ENCODE measurements around the gene CAPN13.
"Not testable (repeated sequence)": the region's sequence is repeated elsewhere in the genome, so short reads cannot be mapped to it uniquely, and the experiment has no call there.

CAPN13 gene

GRCh38 chr2:30697242-30698103 lies 109.8 kb downstream of the CAPN13 start:
- not testable (repeated sequence) for DNase-seq

DNA sequence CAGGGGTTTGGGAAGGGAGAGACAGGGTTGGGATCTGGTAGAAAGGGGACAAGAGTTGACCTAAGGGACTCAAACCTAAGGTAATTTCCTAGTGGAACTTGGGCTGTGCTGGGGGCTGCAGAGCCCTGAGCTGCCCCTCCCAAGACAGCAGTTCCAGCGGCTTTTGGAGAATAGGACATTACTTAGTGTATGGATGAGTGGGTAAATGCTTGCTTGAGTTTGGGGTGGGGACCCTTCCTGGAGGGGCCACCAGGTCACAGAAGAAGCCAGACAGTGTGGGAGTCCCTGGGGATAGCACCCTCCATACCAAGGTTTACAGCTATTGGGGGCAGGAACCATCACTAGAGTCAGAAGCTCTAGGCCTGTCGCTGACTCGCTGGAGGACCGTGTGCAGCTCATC lies 111.5 kb downstream of the CAPN13 start:
- no peak for DNase-seq

GRCh38 chr2:30694286-30695055 lies 112.8 kb downstream of the CAPN13 start:
- no peak for DNase-seq

GRCh38 chr2:30693821-30694281 lies 113.4 kb downstream of the CAPN13 start:
- DNase-seq, result no peak

GRCh38 chr2:30692829-30693275 lies 114.4 kb downstream of the CAPN13 start:
- DNase-seq, result no peak

DNA sequence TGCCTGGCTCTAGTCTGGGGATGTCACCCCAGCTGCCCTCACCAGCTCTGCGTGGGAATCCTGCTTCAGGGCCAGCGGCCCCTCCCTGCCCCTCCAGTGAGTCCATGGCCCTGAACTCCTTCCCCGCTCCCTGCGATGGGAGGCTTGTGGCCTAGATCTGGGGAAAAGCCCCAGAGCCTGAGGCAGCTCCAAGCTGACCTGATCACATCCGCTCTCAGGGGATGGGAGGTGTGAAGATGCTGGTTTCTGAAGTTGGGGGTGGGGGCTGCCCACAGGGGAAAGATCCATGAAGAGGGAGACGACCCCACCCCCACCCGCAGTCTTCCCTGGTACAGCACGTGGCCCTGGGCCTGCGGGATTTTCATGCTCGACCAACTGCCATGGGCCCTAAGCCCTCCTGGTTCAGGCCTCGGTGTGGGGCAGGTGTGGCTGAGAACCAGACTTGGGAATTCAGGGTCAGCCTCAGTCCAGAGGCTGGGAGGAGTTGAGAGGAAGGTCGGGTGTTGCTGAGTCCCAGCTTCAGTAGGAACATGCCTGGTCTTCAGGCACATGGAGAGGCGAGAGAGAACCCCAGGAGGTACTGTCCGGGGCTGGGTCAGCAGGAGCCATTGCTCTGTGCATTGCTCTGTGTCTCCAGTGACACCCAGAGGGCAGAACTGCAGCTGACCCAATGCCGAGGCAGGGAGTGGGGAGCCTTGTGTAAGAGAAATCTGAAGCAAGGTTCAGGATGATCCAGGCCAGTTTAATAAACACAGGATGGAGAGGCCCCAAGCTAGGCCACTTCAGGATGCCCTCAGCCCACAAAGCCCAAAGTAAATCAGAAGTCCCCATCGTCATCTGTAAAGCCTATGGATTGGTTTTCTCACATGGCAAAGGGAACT lies 115.1 kb downstream of the CAPN13 start:
- DNase-seq, result no peak

GRCh38 chr2:30691091-30691947 lies 115.9 kb downstream of the CAPN13 start:
- no peak for DNase-seq

GRCh38 chr2:30690126-30690561 lies 117.1 kb downstream of the CAPN13 start:
- no peak for DNase-seq

- DNase-seq, result no peak
Measured at GRCh38 chr2:30689496-30690125, 117.6 kb downstream of the CAPN13 start.

GRCh38 chr2:30688956-30689401 lies 118.3 kb downstream of the CAPN13 start:
- DNase-seq, result no peak

- no peak for DNase-seq
Measured at GRCh38 chr2:30686669-30687068, 120.6 kb downstream of the CAPN13 start.

GRCh38 chr2:30686000-30686399 lies 121.2 kb downstream of the CAPN13 start:
- no peak for DNase-seq

GRCh38 chr2:30684996-30685395 lies 122.2 kb downstream of the CAPN13 start:
- no peak for DNase-seq

- no peak for DNase-seq
Measured at GRCh38 chr2:30684516-30684915, 122.7 kb downstream of the CAPN13 start.

- DNase-seq, result no peak
Measured at GRCh38 chr2:30684026-30684425, 123.2 kb downstream of the CAPN13 start.

- no peak for DNase-seq
Measured at GRCh38 chr2:30683236-30683956, 123.8 kb downstream of the CAPN13 start.

DNA sequence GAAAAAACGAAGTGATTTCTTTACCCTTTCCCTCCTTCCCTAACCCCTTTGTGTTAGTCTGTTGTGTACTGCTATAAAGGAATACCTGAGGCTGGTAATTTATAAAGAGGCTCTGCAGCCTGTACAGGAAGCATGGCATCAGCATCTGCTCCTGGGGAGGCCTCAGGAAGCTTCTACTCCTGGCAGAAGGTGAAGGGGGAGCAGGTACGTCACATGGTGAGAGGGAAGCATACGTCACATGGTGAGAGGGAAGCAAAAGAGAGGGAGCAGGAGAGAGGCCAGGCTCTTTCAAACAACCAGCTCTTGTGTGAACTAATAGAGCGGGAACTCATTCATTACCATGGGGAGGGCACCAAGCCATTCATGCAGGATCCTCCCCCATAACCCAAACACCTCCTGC lies 126.2 kb downstream of the CAPN13 start:
- DNase-seq, result no peak

DNA sequence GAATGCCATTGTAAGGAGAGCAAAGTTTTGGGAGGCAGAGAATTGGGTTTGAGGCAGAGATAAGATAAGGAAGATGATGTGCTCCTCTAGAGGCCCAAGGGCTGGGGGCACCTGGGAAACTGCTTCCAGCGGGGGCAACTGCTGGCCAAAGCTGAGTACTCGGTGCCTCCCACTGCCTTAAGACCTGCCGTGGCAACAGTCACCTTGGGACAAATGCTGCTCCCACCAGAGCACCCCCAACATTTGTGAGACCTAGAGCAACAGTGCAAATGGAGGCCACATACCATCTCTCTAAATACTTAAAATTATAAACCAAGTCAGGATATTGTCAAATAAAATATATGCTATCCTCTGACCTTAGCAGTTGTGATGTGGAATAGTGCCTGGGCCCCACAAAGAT lies 127.1 kb downstream of the CAPN13 start:
- DNase-seq, result no peak

- DNase-seq, result no peak
Measured at GRCh38 chr2:30679426-30680088, 127.7 kb downstream of the CAPN13 start.
